ENCODE results near the gene ENPP6.
"Not testable (repeated sequence)": the region's sequence is repeated elsewhere in the genome, so short reads cannot be mapped to it uniquely, and the experiment has no call there.

Gene ENPP6

DNA sequence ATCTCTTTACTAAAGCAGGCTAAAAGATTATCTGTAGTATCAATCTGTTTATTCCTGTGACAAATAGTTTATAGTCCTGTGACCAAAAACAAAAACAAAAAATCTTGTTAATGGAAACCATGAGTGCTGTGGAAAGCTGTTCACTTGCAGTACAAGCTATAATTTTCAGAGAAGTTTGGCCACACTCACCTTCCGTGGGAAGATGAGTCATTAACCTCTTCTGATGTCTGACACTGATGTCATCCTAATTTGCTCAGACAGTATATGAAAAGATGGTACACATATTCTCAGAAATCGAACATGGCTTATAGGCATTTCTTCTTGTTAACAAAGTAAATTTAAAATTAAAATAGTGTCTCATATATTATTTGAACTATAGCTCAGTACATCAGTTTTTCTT lies 19.9 kb upstream of the ENPP6 start:
- no peak overlapping the region for H3K4me3 ChIP-seq (ENCODE audit: low read depth, low read length)

GRCh38 chr4:184235526-184235925 lies 17.9 kb upstream of the ENPP6 start:
- H3K4me3 ChIP-seq (ENCODE audit: low read depth, low read length) = no peak overlapping the region

GRCh38 chr4:184234155-184234554 lies 16.5 kb upstream of the ENPP6 start:
- H3K4me3 ChIP-seq (ENCODE audit: low read depth, low read length) = no peak overlapping the region

DNA sequence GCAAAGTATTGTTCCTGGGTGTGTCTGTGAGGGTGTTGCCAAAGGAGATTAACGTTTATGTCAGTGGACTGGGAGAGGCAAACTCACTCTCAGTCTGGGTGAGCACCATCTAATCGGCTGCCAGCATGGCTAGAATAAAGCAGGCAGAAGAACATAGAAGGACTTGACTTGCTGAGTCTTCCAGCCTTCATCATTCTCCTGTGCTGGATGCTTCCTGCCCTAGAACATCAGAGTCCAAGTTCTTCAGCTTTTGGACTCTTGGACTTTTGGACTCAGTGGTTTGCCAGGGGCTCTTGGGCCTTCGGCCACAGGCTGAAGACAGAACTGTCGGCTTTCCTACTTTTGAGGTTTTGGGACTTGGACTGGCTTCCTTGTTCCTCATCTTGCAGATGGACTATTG lies 15.3 kb upstream of the ENPP6 start:
- no peak overlapping the region for H3K4me3 ChIP-seq (ENCODE audit: low read depth, low read length)

GRCh38 chr4:184232202-184232601 lies 14.5 kb upstream of the ENPP6 start:
- no peak overlapping the region for H3K4me3 ChIP-seq (ENCODE audit: low read depth, low read length)

DNA sequence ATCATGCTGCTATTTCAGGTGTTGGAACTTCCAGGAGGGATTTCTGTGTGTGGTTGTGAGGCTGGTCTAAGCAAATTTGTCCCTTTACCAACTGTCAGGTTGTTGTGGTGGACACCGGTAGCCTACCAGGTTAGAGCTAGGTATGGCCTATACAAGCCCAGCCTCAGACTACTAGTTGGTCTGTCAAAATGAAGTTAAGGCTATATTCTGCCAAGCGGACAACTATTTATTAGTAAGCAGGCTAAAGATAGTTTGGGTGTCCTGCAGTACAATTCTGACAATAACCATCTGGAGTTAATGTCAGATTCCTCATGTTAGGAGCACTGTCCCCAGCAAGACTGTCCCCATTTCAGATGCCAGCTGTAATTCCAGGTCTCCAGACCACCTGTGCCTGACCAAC lies 13.9 kb upstream of the ENPP6 start:
- no peak overlapping the region for H3K4me3 ChIP-seq (ENCODE audit: low read depth, low read length)

- no peak overlapping the region for H3K4me3 ChIP-seq (ENCODE audit: low read depth, low read length)
Observed at GRCh38 chr4:184228056-184228705, 10.5 kb upstream of the ENPP6 start.

- no peak overlapping the region for H3K4me3 ChIP-seq (ENCODE audit: low read depth, low read length)
Observed at GRCh38 chr4:184216515-184216914, 1.2 kb downstream of the ENPP6 start.

DNA sequence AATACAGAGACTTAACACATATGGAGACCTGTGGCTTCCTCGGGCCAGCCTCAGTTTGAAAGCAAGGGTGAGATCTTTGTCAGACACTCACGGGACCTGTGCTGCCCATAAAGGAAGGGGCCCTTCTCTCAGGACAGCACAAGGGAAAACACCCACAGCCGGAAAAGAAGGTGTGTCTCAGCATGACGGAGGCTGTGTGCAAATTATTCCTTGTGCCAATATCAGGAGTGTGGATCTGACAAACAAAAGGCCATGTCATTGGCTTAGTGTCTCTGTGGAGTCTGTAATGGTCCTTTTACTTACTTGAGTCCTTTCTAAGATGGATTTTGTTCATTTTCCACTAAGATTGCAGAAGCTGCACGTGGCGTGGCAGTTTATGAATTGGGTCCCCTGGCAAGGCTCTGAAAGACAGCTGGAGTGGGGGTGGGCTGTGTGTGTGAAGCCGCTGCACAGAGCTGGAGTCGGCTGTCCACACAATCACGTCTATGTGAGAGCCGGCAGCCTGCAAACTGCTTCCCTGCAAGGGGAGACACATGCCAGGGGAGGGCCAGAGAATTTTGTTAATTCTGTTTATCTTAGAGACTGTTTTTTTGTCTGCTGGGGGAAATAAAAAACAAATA lies 1.9 kb downstream of the ENPP6 start:
- no peak overlapping the region for H3K4me3 ChIP-seq (ENCODE audit: low read depth, low read length)

DNA sequence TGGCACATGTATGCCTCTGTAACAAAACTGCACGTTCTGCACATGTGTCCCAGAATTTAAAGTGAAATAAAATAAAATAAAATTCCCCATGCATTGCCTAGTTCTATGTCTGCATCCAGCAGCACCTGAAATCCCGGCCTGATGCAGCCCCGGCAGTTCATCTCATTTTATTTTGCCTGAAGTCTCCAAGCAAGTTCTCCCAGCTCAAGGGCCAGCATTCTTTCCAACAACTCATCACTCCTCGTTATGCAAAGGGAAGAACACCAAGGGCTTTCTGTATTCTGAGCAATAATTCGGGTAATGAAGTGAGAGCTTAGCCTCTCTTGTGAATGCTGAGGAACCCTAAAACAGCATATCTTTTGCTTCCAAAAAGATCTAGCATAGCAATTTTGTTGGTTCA lies 2.7 kb downstream of the ENPP6 start:
- no peak overlapping the region for H3K4me3 ChIP-seq (ENCODE audit: low read depth, low read length)

DNA sequence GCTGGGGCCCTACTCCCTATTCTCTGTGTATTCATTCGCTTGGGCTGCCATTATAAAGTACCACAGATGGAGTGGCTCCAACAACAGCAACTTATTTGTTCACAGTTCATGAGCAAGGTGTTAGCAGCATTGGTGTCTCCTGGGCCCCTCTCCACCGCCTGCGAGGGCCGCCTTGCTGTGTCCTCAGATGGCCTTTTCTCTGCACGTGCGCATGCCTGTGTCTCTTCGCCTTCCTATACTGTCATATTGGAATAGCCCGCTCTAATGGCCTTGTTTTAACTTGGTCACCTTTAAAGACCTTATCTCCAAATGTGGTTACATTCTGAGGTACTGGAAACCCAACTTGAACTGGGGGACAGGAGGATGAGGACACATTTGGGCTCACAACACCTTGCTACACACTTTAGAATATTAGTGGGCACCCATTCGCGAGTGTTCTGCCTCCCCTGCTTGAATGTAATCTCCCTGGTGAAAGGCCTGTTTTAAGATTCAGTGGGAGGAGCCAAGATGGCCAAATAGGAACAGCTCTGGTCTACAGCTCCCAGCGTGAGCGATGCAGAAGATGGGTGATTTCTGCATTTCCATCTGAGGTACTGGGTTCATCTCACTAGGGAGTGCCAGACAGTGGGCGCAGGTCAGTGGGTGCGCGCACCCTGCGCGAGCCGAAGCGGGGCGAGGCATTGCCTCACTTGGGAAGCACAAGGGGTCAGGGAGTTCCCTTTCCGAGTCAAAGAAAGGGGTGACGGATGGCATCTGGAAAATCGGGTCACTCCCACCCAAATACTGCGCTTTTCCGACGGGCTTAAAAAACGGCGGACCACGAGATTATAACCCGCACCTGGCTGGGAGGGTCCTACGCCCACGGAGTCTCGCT lies 9.7 kb downstream of the ENPP6 start:
- H3K4me3 ChIP-seq (ENCODE audit: low read depth, low read length) = not testable (repeated sequence)

DNA sequence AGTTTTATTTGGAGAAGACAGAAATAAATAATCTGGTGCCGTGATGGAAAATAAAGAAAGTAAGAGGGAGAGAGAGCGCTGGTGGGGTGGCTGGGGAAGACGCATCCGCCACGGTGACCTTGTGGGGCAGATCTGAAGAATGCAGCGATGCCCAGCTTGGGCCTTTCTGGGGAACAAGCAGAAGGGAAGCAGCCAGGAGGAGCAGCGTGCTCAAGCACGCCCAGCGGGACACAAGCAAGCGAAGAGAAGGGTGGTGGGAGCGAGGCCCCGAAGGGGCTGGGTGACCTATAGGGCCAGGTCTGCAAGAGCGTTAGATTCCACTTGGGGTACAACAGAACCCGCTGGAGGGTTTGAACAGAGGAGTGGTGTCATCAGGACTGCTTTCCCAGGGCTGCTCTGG lies 12.4 kb downstream of the ENPP6 start:
- no peak overlapping the region for H3K4me3 ChIP-seq (ENCODE audit: low read depth, low read length)

DNA sequence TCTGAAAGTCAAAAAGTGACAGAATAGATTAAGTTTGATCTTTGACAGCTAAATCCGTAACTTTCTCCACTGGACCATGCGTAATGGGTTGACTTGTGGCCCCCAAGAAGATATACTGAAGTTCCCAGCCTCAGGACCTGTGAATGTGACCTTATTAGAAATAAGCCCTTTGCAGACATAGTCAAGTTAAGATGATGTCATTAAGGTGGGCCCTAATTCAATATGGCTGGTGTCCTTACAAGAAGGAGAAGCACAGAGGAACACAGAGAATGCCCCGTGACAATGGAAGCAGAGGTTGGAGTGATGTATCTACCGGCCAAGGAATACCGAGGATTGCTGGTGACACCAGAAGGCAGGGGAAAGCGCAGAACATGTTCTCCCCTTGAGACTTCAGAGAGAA lies 14.4 kb downstream of the ENPP6 start:
- no peak overlapping the region for H3K4me3 ChIP-seq (ENCODE audit: low read depth, low read length)

DNA sequence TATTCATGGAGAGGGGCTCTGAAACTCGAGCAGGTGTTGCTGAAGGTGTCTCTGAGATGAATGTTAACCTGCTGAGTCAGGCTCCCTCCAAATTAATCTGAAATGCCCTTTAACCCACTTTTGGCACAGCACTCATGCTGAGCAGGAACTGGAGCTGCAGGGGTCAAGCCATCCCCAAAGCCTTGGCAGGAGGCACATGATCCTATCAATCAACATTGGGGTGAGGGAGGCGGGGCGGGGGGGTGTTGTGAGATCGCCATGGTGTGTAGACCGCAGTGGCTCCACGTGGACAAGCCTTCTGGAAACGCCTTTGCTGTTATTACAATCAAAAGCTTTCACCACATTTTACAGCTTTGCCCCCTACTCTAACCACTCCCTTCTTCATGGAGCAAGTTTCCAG lies 16.5 kb downstream of the ENPP6 start:
- H3K4me3 ChIP-seq (ENCODE audit: low read depth, low read length) = no peak overlapping the region

DNA sequence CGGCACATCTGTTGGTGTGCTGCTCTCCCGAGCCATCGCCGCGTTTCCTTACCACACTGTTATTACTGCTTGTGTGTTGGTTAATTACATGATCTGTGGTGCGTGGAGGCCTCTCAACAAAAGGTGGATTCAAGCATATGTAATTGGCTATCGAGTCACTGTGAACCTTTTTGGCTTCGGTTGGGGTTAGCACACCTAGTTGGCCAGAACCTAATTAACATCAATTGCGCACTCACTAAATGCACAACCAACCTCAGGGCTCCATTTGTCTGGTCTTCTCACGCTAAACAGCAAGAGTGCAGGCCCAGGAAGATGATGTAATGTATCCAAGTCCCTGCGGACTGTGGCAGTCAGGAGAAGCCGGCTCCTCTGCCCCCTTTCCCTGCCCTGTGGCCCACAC lies 17.4 kb downstream of the ENPP6 start:
- no peak overlapping the region for H3K4me3 ChIP-seq (ENCODE audit: low read depth, low read length)

DNA sequence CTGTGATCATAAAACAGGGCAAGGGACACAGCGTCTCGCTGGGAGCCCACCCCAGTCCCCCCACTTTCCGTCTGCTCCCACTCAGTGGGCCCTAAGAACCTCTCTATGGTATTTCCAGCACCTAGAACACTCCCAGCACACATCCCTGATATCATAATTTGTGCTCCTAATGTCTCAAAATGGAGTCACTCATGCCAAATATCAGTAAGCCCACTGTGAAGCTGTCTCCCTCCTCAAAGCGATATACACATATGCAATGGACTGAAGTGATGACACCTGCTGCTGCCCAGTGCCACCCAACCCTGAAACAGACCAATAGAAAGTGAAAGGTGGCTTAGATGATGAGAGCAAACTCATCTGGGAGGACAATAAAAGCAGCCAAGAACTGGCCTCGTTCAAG lies 17.9 kb downstream of the ENPP6 start:
- no peak overlapping the region for H3K4me3 ChIP-seq (ENCODE audit: low read depth, low read length)

DNA sequence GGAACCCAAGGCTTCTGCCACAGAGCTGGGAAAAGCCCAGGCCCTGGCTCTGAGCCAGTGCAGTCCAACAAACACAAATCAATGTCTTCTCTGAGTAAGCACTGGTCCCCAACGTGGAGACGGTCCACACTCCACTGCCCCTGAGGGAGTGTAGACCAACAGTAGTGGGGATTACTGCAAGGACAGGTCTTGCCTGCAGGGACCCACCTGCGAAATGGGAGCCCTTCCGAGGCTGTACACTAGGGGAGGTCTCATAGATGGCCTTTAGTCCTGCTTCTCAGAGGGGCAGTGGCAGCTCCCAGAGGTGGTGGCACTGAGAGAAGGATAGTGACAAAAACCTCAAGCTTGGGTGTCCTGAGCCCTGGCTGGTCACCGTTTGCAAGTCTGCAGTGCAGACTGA lies 19.5 kb downstream of the ENPP6 start:
- no peak overlapping the region for H3K4me3 ChIP-seq (ENCODE audit: low read depth, low read length)

DNA sequence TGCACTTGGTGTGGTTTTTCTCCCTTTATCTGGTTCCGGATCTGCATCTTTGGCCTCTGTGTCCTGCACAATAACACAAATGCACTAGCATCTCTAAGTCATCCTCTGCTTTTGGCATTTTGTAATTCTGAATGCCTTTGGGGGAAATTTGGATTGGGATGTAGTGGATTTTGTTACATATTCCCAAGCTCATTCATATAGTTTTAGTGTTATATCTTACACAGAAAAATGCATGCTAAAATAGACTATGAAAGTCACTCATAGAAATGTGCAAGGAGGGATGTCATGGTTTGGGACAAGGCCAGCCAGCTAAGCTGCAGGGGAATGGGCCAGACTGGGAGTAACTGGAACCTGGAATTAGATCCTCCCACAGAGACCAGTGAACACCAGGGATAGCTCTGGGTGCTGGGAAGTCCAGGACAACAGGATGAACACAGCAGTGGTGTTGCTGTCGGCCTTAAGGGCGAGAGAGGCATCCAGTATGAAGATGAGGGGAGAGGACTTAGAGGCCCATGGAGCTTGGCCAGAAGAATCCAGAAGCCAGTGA lies 20.1 kb downstream of the ENPP6 start:
- no peak overlapping the region for H3K4me3 ChIP-seq (ENCODE audit: low read depth, low read length)

DNA sequence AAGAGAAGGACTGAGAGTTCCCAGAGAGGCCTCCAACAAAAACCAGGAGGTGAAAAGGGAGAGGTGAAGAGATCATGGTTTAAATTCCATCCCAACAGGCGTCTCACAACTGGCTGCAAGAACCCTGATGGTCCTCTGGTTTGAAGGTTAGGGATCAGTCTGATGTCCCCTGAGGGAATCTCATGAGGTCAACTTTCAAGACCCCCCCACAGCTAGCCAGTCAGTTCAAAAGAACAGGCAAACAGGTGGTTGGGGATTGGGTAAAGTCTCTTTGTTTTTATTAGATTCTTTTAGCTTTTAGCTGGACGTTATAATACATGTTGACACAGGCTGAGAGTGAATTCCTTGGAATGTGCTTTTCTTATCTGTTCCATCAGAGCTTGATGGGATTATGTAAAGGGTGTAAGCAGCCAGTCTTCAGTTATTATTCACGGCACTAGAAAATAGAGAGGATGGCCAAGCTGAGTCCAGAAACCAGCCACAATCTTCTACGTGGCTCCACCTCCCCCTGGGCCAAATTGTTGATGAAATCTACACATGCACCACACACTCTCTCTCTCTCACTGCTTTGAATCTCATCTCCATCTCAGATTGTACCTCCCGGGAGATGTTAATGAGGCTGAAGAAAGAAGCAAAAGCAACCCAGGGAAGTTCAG lies 20.8 kb downstream of the ENPP6 start:
- H3K4me3 ChIP-seq (ENCODE audit: low read depth, low read length) = no peak overlapping the region

GRCh38 chr4:184193556-184194525 lies 23.8 kb downstream of the ENPP6 start:
- H3K4me3 ChIP-seq (ENCODE audit: low read depth, low read length) = no peak overlapping the region
